Skeletal muscle cell (primary cell): ENCODE measurements around the gene STK40.

Experiments
- DNase-seq: peaks from one replicate; pipeline ENCODE4 v3.0.0-alpha.2; 2010; ENCODE audit warnings: low read depth
- H3K4me3 ChIP-seq: 2 replicates; pipeline ENCODE4 v1.5.1; 2011; ENCODE audit warnings: low read depth, mild to moderate bottlenecking, control low read depth, low read length, moderate library complexity

The STK40 gene

DNA sequence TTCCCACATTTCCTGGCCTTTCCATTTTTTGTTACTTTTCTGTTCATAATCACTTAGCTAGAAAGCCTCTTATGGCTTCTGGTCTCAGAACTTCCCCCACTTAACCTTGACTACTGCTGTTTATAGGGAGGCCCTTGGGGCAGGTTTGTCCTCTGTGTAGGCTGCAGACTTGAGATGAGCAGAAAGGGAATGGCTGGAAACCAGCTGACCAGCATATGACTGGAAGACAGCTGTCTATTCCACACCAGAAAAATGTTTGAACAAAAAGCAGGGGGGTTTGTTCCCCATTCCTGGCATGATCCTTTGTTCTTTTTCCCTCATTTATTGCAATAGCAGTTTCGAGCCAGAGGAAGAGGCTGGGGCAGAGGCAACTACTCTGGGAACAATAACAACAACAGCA, 84.5 kb downstream of the STK40 start:
- no peak overlapping the region for H3K4me3 ChIP-seq
- DNase-seq: no peak

DNA sequence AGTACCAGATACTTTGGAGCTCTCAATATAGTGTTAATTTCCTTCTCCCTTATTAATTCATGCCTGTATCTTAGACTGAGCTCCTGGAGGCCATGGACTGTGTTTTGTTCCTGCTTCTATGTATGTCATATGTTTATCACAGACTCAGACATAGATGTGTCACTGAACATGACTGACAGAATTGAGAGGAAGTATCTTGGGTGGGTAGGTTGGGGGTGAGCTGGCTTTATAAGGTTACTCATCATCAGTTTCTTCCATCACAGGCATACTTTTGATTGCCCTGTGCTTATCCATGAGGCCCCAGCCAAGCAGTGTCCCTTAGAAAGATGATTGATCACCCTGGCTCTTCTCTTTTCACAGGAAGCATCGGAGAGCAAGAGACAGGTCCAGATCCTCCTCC, 85.2 kb downstream of the STK40 start:
- no peak overlapping the region for H3K4me3 ChIP-seq
- DNase-seq: no peak

GRCh38 chr1:36298640-36299039, 87.1 kb downstream of the STK40 start:
- DNase-seq: no peak
- H3K4me3 ChIP-seq: no peak overlapping the region

- no peak overlapping the region for H3K4me3 ChIP-seq
- DNase-seq: no peak
These were observed 88.7 kb downstream of the STK40 start for GRCh38 chr1:36297062-36297461.

DNA sequence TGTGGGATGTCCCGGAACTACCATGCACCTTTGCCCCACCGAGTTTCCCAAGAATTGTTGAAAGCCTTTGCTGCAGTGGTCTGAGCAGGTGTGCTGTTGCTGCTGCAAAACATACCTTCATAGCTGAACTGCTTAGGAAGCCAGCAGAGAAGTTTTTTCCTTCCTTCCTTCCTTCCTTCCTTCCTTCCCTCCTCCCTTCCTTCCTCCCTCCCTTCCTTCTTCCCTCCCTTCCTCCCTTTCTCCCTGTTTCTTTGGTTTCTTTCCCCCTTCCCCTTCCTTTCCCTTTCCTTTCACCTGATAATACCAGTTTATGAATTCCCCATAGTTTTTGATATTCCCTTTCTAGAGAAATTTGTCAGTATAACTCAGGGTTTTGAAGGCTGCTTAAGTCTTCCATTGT, 90.3 kb downstream of the STK40 start:
- DNase-seq: no peak
- no peak overlapping the region for H3K4me3 ChIP-seq
